A673 (cell line): ENCODE results near the gene UBA52. TPM values are rescaled to one million over a fixed set of nuclear protein-coding genes. Genes with fewer than 3 reads are reported as not detected.

ENCODE experiments used
- BruUV-seq: library from RNA; stranded (reverse); fragments of 400-500 nt; replicated peaks from 2 replicates; lab custom pipeline; 2021; lab: Mats Ljungman, UMichigan
- CTCF ChIA-PET: fragments of 300-600 bp; sonication (Branson Sonifier 250); formaldehyde crosslinking; loops from one replicate; lab custom pipeline; 2022; ENCODE audit warnings: antibody characterized with exemption; lab: Charles Lee
- POLR2A ChIA-PET: fragments of 300-600 bp; sonication (Branson Sonifier 250); formaldehyde crosslinking; loops from one replicate; lab custom pipeline; 2022; ENCODE audit warnings: antibody characterized with exemption; ENCODE audit not compliant: low non-redundant PET; lab: Charles Lee
- DNase-seq: peaks from one replicate; pipeline ENCODE4 v3.0.0-alpha.2; 2015; ENCODE audit warnings: low spot score
- H3K27ac ChIP-seq: fragments of 200-600 bp; sonication (generic); 2 replicates; pipeline ENCODE4 v1.5.1; 2016; ENCODE audit warnings: mixed run types, low read depth, mild to moderate bottlenecking, mixed read lengths, antibody characterized with exemption, low read length; ENCODE audit not compliant: poor library complexity, severe bottlenecking
- H3K27me3 ChIP-seq: fragments of 200-600 bp; sonication (generic); replicated peaks from 2 replicates; pipeline ENCODE4 v1.6.1; 2017; ENCODE audit warnings: mixed run types, low read depth, mild to moderate bottlenecking, mixed read lengths, antibody characterized with exemption, low read length; ENCODE audit not compliant: insufficient read depth, poor library complexity
- H3K36me3 ChIP-seq: fragments of 200-600 bp; sonication (generic); 2 replicates; pipeline ENCODE4 v1.6.1; 2016; ENCODE audit warnings: mixed run types, mild to moderate bottlenecking, mixed read lengths, antibody characterized with exemption, low read length; ENCODE audit not compliant: insufficient read depth, poor library complexity, severe bottlenecking
- H3K4me1 ChIP-seq: fragments of 200-600 bp; sonication (generic); 2 replicates; pipeline ENCODE4 v1.6.1; 2017; ENCODE audit warnings: mixed run types, mild to moderate bottlenecking, mixed read lengths, antibody characterized with exemption, low read length; ENCODE audit not compliant: insufficient read depth, poor library complexity, severe bottlenecking
- H3K4me3 ChIP-seq: fragments of 200-600 bp; sonication (generic); 2 replicates; pipeline ENCODE4 v1.5.1; 2016; ENCODE audit warnings: low read depth, mixed run types, mild to moderate bottlenecking, mixed read lengths, low read length; ENCODE audit not compliant: poor library complexity, severe bottlenecking
- H3K9me3 ChIP-seq: fragments of 200-600 bp; sonication (generic); 2 replicates; pipeline ENCODE4 v1.6.1; 2016; ENCODE audit warnings: mixed run types, low read depth, mild to moderate bottlenecking, mixed read lengths, antibody characterized with exemption, low read length; ENCODE audit not compliant: poor library complexity, severe bottlenecking
- CTCF ChIP-seq: fragments of 300-800, 200-600 bp; sonication (generic); conservative IDR thresholded peaks from 2 replicates; pipeline ENCODE4 v1.5.1; 2017; ENCODE audit warnings: low read depth, mild to moderate bottlenecking, antibody characterized with exemption, low read length, moderate library complexity, mixed read lengths
- EZH2 ChIP-seq: fragments of 200-600 bp; sonication (generic); IDR thresholded peaks from 2 replicates; pipeline ENCODE4 v1.6.1; 2017; ENCODE audit warnings: borderline replicate concordance, low read depth, mild to moderate bottlenecking, mixed read lengths, antibody characterized with exemption, low read length; ENCODE audit not compliant: poor library complexity, severe bottlenecking
- intact Hi-C: fragments of 100-400 bp; cut with micrococcal nuclease; formaldehyde crosslinking; loops from one replicate; pipeline ENCODE4 v1.10.0; 2022; ENCODE audit not compliant: unreplicated experiment
- total RNA-seq: library from RNA; stranded (reverse); gene quantifications from 2 replicates; pipeline ENCODE4 v1.2.3, GENCODE V29; 2021

UBA52 gene
- total RNA-seq, 1 experiment from 2014 or later: 1,348 TPM

GRCh38 chr19:18618236-18618635 is 46.6 kb downstream of the UBA52 start:
- Histone ChIP-seq H3K9me3 (no peaks in the 10 kb centered on the region), H3K27ac (no peak overlapping the region), H3K4me1 (no peaks in the 10 kb centered on the region), H3K4me3 (no peak overlapping the region), H3K27me3 (no peaks in the 10 kb centered on the region), H3K36me3 (no peaks in the 10 kb centered on the region)
- no peak for DNase-seq
- intact Hi-C loops: no loop called here
- POLR2A ChIA-PET: interaction anchor here (0.6 kb wide), 2 partner anchors 24 to 130 kb away, joined by 3 to 4 read pairs; no protein-coding TSS in a partner anchor
- BruUV-seq: no TSS peak
- TF ChIP-seq CTCF (no peak), EZH2 (no peak)
- CTCF ChIA-PET: no interaction called here

GRCh38 chr19:18620311-18620710 is 48.7 kb downstream of the UBA52 start:
- no peak for DNase-seq
- ChIA-PET CTCF (no interaction called here), POLR2A (no interaction called here)
- Histone ChIP-seq H3K36me3 (no peaks in the 10 kb centered on the region), H3K4me1 (no peaks in the 10 kb centered on the region), H3K4me3 (no peak overlapping the region), H3K9me3 (no peaks in the 10 kb centered on the region), H3K27ac (no peak overlapping the region), H3K27me3 (no peaks in the 10 kb centered on the region)
- TF ChIP-seq CTCF (no peak), EZH2 (no peak)
- no TSS peak for BruUV-seq
- intact Hi-C loops: no loop called here

- ChIA-PET CTCF (no interaction called here), POLR2A (no interaction called here)
- intact Hi-C loops: no loop called here
- Histone ChIP-seq H3K4me1 (no peaks in the 10 kb centered on the region), H3K36me3 (no peaks in the 10 kb centered on the region), H3K9me3 (no peaks in the 10 kb centered on the region), H3K27ac (no peak overlapping the region), H3K27me3 (no peaks in the 10 kb centered on the region), H3K4me3 (no peak overlapping the region)
- no peak for DNase-seq
- TF ChIP-seq CTCF (no peak), EZH2 (no peak)
- BruUV-seq: no TSS peak
Measured at GRCh38 chr19:18620902-18621301, 49.2 kb downstream of the UBA52 start.
